Transverse colon (tissue), 3 donors: ENCODE results near the gene TCF7L2.

Source experiments
- POLR2A ChIP-seq: fragments of 450-650 bp; IDR thresholded peaks from one replicate; pipeline ENCODE4 v1.6.1; 2016; ENCODE audit warnings: antibody characterized with exemption, mild to moderate bottlenecking, moderate library complexity
- TF ChIP-seq, protein P1 (sequence below), 5 experiments: fragments of 200-600 bp in 3 of 5; fragments of 450-650 bp in 2 of 5; sonication (generic) in 3 of 5; IDR thresholded peaks; 1 replicate in 2 of 5; 2 replicates in 3 of 5; pipeline ENCODE4 v1.5.1; 2016 to 2017; ENCODE audit warnings: antibody characterized with exemption in 5 of 5, inconsistent platforms in 3 of 5, mild to moderate bottlenecking in 2 of 5, moderate library complexity in 1 of 5

DNA sequence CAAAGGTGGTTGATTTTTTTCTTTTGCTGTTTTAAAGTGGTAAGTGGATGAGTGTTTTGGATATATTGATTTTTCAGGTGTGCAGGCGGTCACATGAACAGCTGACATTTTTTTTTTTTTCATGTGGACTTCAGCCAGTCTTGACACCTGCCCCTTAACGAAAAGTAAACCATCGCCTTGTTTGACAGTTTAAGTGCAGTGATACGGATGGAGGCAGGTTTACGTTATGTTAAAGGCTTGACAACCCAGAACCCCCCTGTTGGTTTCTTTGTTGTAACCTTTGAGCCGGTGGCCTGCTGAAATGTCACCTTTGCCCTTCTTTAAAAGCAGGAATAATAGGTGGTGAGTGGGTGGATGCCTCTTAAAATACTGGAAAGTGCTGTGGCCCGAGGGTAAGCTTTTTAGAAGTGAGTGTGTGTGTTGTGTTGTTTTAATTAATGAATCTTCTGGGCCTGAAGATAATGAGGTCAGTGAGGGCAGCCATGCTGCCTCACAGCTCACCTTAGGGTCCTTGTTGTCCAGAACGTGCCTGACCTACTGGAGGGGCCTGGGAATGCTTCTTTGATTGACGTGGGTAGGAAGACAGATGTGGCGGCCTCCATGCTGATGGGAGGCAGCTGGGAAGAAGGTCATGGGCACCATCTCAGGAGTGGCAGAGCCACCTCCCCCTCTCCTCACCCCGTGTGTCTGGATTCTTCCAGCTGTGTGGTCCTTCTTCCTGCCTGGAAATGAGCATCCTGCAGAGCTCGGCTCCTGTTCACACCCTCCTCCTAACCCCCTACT lies 69.8 kb downstream of the TCF7L2 start:
- TF ChIP-seq, protein P1, sequence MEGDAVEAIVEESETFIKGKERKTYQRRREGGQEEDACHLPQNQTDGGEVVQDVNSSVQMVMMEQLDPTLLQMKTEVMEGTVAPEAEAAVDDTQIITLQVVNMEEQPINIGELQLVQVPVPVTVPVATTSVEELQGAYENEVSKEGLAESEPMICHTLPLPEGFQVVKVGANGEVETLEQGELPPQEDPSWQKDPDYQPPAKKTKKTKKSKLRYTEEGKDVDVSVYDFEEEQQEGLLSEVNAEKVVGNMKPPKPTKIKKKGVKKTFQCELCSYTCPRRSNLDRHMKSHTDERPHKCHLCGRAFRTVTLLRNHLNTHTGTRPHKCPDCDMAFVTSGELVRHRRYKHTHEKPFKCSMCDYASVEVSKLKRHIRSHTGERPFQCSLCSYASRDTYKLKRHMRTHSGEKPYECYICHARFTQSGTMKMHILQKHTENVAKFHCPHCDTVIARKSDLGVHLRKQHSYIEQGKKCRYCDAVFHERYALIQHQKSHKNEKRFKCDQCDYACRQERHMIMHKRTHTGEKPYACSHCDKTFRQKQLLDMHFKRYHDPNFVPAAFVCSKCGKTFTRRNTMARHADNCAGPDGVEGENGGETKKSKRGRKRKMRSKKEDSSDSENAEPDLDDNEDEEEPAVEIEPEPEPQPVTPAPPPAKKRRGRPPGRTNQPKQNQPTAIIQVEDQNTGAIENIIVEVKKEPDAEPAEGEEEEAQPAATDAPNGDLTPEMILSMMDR (IDR thresholded peaks at IDR 0.05) = no peak
- no peak for TF ChIP-seq POLR2A
